ENCODE results near the gene VWA1.

Gene VWA1

DNA sequence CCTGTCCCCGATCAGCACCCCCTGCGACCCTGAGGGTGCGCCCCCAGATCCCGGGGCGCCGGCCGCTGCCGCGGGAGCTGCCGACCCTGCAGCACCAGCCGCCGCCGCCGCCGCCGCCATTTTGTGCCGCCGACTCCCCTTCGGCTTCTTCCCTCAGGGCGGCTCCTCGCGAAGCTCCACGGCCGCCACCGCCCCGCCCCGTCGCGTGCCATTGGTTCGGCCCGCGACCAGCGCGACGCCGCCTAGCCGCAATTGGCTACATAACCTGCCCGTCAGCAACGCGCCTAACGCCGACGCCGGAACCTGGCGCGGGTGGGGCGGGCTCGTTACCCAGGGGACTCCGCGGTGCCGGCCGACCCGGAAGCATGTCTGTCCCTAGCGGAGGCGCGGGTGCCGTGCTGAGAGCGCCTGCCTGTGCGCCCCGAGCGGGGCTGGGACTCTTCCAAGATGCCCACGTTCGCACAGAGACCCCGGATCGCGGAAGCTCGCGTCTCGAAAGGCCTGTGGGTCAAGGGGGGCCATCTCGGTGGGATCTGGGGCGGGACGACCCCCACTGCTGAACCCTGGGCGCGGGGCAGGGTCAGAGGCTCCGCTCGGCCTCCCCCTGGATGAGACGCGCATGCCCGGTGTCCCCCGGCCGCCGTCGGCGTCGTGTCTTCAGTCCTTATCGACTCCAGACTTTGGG lies 36.2 kb upstream of the VWA1 start, which contains the start of gene CCNL2:
CCNL2 (minus strand) TSS at position 149 of the 685 bp plus-strand sequence; CDS start at position 120, 29 bp downstream.
- Histone ChIP-seq H3K36me3 (ENCODE audit: control insufficient read depth in 2 of 2, insufficient read depth in 1 of 2, low read length in 2 of 2) (peaks cover 26 to 84% of the 10 kb centered on the region in 2 experiments; a peak in 2 of 3 replicates), H3K9me3 (ENCODE audit: control insufficient read depth, insufficient read depth, low read depth, low read length) (no peaks in the 10 kb centered on the region), H3K27ac (ENCODE audit: extremely low read depth, low read depth, low read length) (peak within 1 kb of the TSS; percentile 89), H3K4me3 (ENCODE audit: low read depth, low read length) (peak within 1 kb of the TSS; percentile 95), H3K4me1 (ENCODE audit: control insufficient read depth, insufficient read depth, low read length) (no peaks in the 10 kb centered on the region)
- POLR2A ChIA-PET = interaction anchor here (0.6 to 2.9 kb wide), 20 partner anchors 9 to 281 kb away, joined by 3 to 36 read pairs (median 3); partner anchors contain the start of genes AURKAIP1 and MRPL20
- CTCF ChIA-PET = interaction anchor here (0.5 to 1.5 kb wide), 10 partner anchors 8 to 382 kb away, joined by 3 to 6 read pairs (median 4); no protein-coding TSS in a partner anchor
- TF ChIP-seq ZNF266 (tag by site-specific recombination; IDR thresholded peaks at IDR 0.05; ENCODE audit: low read depth) (no peak), YY1 (tag by site-specific recombination; IDR thresholded peaks at IDR 0.05) (peak; percentile 90), ZNF488 (tag by site-specific recombination; IDR thresholded peaks at IDR 0.05) (no peak), EGR2 (tag by site-specific recombination; IDR thresholded peaks at IDR 0.05; ENCODE audit: low read depth) (peak; percentile 62), ZFP41 (tag by site-specific recombination; IDR thresholded peaks at IDR 0.05; ENCODE audit: borderline replicate concordance) (no peak), ZNF561 (tag by site-specific recombination; IDR thresholded peaks at IDR 0.05; ENCODE audit: borderline replicate concordance) (peak; percentile 65; the same call in 1 of the 2 replicates), ZNF600 (tag by site-specific recombination; IDR thresholded peaks at IDR 0.05) (no peak), ZNF140 (tag by site-specific recombination; IDR thresholded peaks at IDR 0.05) (no peak), SALL2 (tag by site-specific recombination; IDR thresholded peaks at IDR 0.05; ENCODE audit: borderline replicate concordance) (no peak), MYNN (tag by site-specific recombination; IDR thresholded peaks at IDR 0.05; ENCODE audit: borderline replicate concordance) (no peak), ZNF645 (tag by site-specific recombination; IDR thresholded peaks at IDR 0.05) (no peak), ZNF24 (tag by site-specific recombination; IDR thresholded peaks at IDR 0.05) (no peak), ZNF155 (tag by site-specific recombination; IDR thresholded peaks at IDR 0.05) (no peak), KLF16 (tag by site-specific recombination; IDR thresholded peaks at IDR 0.05) (0 out of 2 replicates have a peak, but pooled peaks have one; percentile 31), ZNF585B (tag by site-specific recombination; IDR thresholded peaks at IDR 0.05) (no peak), ZNF174 (tag by site-specific recombination; IDR thresholded peaks at IDR 0.05) (no peak), ZNF223 (tag by site-specific recombination; IDR thresholded peaks at IDR 0.05) (peak; percentile 66; the same call in 1 of the 2 replicates), ZXDB (tag by site-specific recombination; IDR thresholded peaks at IDR 0.05) (peak; percentile 80), ZSCAN16 (tag by site-specific recombination; IDR thresholded peaks at IDR 0.05) (no peak), ZNF624 (tag by site-specific recombination; IDR thresholded peaks at IDR 0.05) (no peak), PATZ1 (tag by site-specific recombination; IDR thresholded peaks at IDR 0.05) (peak; percentile 97), TRIM28 (IDR thresholded peaks at IDR 0.05; ENCODE audit: borderline replicate concordance, low read length) (no peak), RBAK (tag by site-specific recombination; IDR thresholded peaks at IDR 0.05) (no peak), ZNF629 (tag by site-specific recombination; IDR thresholded peaks at IDR 0.05) (peak; percentile 49; the same call in 1 of the 2 replicates), ZNF830 (tag by site-specific recombination; IDR thresholded peaks at IDR 0.05; ENCODE audit: low read depth) (no peak), ZNF768 (tag by site-specific recombination; IDR thresholded peaks at IDR 0.05) (no peak; the same call in 1 of the 2 replicates), GLI2 (tag by site-specific recombination; IDR thresholded peaks at IDR 0.05; ENCODE audit: borderline replicate concordance, low read depth) (no peak), ZNF394 (tag by site-specific recombination; IDR thresholded peaks at IDR 0.05; ENCODE audit: borderline replicate concordance) (no peak; the same call in 1 of the 2 replicates), SETDB1 (IDR thresholded peaks at IDR 0.05; ENCODE audit: insufficient read length, low read length) (no peak)
- TF ChIP-seq, protein P1, sequence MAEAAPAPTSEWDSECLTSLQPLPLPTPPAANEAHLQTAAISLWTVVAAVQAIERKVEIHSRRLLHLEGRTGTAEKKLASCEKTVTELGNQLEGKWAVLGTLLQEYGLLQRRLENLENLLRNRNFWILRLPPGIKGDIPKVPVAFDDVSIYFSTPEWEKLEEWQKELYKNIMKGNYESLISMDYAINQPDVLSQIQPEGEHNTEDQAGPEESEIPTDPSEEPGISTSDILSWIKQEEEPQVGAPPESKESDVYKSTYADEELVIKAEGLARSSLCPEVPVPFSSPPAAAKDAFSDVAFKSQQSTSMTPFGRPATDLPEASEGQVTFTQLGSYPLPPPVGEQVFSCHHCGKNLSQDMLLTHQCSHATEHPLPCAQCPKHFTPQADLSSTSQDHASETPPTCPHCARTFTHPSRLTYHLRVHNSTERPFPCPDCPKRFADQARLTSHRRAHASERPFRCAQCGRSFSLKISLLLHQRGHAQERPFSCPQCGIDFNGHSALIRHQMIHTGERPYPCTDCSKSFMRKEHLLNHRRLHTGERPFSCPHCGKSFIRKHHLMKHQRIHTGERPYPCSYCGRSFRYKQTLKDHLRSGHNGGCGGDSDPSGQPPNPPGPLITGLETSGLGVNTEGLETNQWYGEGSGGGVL (tag by site-specific recombination; IDR thresholded peaks at IDR 0.05) = peak; percentile 25
- TF ChIP-seq, protein P2, sequence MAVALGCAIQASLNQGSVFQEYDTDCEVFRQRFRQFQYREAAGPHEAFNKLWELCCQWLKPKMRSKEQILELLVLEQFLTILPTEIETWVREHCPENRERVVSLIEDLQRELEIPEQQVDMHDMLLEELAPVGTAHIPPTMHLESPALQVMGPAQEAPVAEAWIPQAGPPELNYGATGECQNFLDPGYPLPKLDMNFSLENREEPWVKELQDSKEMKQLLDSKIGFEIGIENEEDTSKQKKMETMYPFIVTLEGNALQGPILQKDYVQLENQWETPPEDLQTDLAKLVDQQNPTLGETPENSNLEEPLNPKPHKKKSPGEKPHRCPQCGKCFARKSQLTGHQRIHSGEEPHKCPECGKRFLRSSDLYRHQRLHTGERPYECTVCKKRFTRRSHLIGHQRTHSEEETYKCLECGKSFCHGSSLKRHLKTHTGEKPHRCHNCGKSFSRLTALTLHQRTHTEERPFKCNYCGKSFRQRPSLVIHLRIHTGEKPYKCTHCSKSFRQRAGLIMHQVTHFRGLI (tag by site-specific recombination; IDR thresholded peaks at IDR 0.05) = peak; percentile 84
